Esophagus squamous epithelium (tissue), 5 donors: Measurements from ENCODE around the gene KIAA0319L. TPM values are rescaled to one million over a fixed set of nuclear protein-coding genes. Genes with fewer than 3 reads are reported as not detected.

Experiments used
- DNase-seq: peaks from one replicate; lab custom pipeline; 2025; lab: John Stamatoyannopoulos, UW
- H3K27ac ChIP-seq, 4 donors: fragments of 200-600 bp; sonication (generic); one replicate each; pipeline ENCODE4 v1.5.1; 2016 to 2019; ENCODE audit warnings: mild to moderate bottlenecking in 1 of 4
- H3K27me3 ChIP-seq, 4 donors: fragments of 200-600 bp; sonication (generic); 1 replicate in 3 of 4; 2 replicates in 1 of 4; pipeline versions ENCODE4 v1.5.1 to v1.6.0; 2017 to 2021; ENCODE audit warnings: antibody characterized with exemption in 1 of 4
- H3K36me3 ChIP-seq, 3 donors: fragments of 200-600 bp; sonication (generic); one replicate each; pipeline ENCODE4 v1.5.1; 2016 to 2019
- H3K4me1 ChIP-seq, 3 donors: fragments of 200-600 bp; sonication (generic); one replicate each; pipeline ENCODE4 v1.5.1; 2017 to 2019
- H3K4me3 ChIP-seq, 4 donors: fragments of 200-600 bp; sonication (generic); 1 replicate in 3 of 4; 2 replicates in 1 of 4; pipeline ENCODE4 v1.5.1; 2016 to 2019; ENCODE audit warnings: mild to moderate bottlenecking in 2 of 4, moderate library complexity in 1 of 4
- H3K9me3 ChIP-seq, 3 donors: fragments of 200-600 bp; sonication (generic); one replicate each; pipeline ENCODE4 v1.5.1; 2016 to 2019
- CTCF ChIP-seq, 6 experiments: fragments of 450-650 bp in 4 of 6; fragments of 200-600 bp in 2 of 6; sonication (generic) in 2 of 6; IDR thresholded peaks; one replicate each; pipeline ENCODE4 v1.5.1; 2016 to 2019; ENCODE audit warnings: antibody characterized with exemption in 6 of 6, mild to moderate bottlenecking in 4 of 6, moderate library complexity in 4 of 6
- POLR2A ChIP-seq, 4 donors: fragments of 450-650 bp; IDR thresholded peaks; one replicate each; pipeline ENCODE4 v1.6.1; 2017; ENCODE audit warnings: antibody characterized with exemption in 4 of 4, mild to moderate bottlenecking in 4 of 4, moderate library complexity in 3 of 4
- WGBS, 2 donors: methylation state at CpG; one replicate each; pipeline ENCODE4 v1.1.5; 2018; 5-methylcytosine and 5-hydroxymethylcytosine counted together
- intact Hi-C: fragments of 100-400 bp; cut with DNase I; formaldehyde crosslinking; loops from one replicate; pipeline ENCODE4 v1.15.0; 2022
- total RNA-seq, 4 donors: library from RNA; depleted of rRNA; stranded (reverse); fragments of >200 nt; gene quantifications; one replicate each; pipeline ENCODE4 v1.1.0, GENCODE V29; 2016
- donor health status: DM: yes; HTN: yes; CAD: no.

KIAA0319L gene
- total RNA-seq, 4 donors from 2014 or later: 24.8 to 53.4 (median 28.4) TPM

GRCh38 chr1:35539073-35539823, 18.0 kb downstream of the KIAA0319L start:
- H3K27ac ChIP-seq: peak overlapping the region in 3 of 4 donors; percentile 41 to 65 (median 53)
- H3K4me3 ChIP-seq: no peak overlapping the region
- intact Hi-C loops: no loop called here
- H3K9me3 ChIP-seq: no peaks in the 10 kb centered on the region
- H3K27me3 ChIP-seq: no peaks in the 10 kb centered on the region
- 28 to 38% methylated on average over 4 of the region's 6 CpGs for WGBS, 2 donors
- H3K36me3 ChIP-seq: peaks cover 0 to 19% (median 0%) of the 10 kb centered on the region in 3 donors
- TF ChIP-seq POLR2A (IDR thresholded peaks at IDR 0.05) (no peak), CTCF (IDR thresholded peaks at IDR 0.05) (no peak)
- H3K4me1 ChIP-seq: peaks cover 0 to 63% (median 33%) of the 10 kb centered on the region in 3 donors
- no peak for DNase-seq

GRCh38 chr1:35537806-35538205, 19.4 kb downstream of the KIAA0319L start:
- Histone ChIP-seq H3K4me3 (no peak overlapping the region), H3K36me3 (peaks cover 0 to 32% (median 0%) of the 10 kb centered on the region in 3 donors), H3K27me3 (no peaks in the 10 kb centered on the region), H3K27ac (no peak overlapping the region), H3K4me1 (peaks cover 0 to 63% (median 33%) of the 10 kb centered on the region in 3 donors), H3K9me3 (no peaks in the 10 kb centered on the region)
- 83 to 93% methylated on average over 1 of the region's 1 CpG for WGBS, 2 donors
- intact Hi-C loops: no loop called here
- DNase-seq: no peak
- TF ChIP-seq POLR2A (IDR thresholded peaks at IDR 0.05): no peak
- no peak for TF ChIP-seq CTCF (IDR thresholded peaks at IDR 0.05)

GRCh38 chr1:35536556-35537162, 20.5 kb downstream of the KIAA0319L start:
- intact Hi-C loops: no loop called here
- H3K4me3 ChIP-seq: no peak overlapping the region
- no peak for DNase-seq
- H3K4me1 ChIP-seq: peaks cover 0 to 52% (median 33%) of the 10 kb centered on the region in 3 donors
- no peaks in the 10 kb centered on the region for H3K27me3 ChIP-seq
- 83 to 91% methylated on average over 2 of the region's 2 CpGs for WGBS, 2 donors
- TF ChIP-seq CTCF (IDR thresholded peaks at IDR 0.05) (no peak), POLR2A (IDR thresholded peaks at IDR 0.05) (no peak)
- no peak overlapping the region for H3K27ac ChIP-seq
- H3K9me3 ChIP-seq: no peaks in the 10 kb centered on the region
- H3K36me3 ChIP-seq: peaks cover 0 to 34% (median 0%) of the 10 kb centered on the region in 3 donors

GRCh38 chr1:35535243-35535642, 22.0 kb downstream of the KIAA0319L start:
- Histone ChIP-seq H3K27me3 (no peaks in the 10 kb centered on the region), H3K4me1 (peaks cover 0 to 38% (median 28%) of the 10 kb centered on the region in 3 donors), H3K9me3 (no peaks in the 10 kb centered on the region), H3K27ac (no peak overlapping the region), H3K4me3 (no peak overlapping the region), H3K36me3 (peaks cover 0 to 39% (median 8%) of the 10 kb centered on the region in 3 donors)
- TF ChIP-seq POLR2A (IDR thresholded peaks at IDR 0.05) (no peak), CTCF (IDR thresholded peaks at IDR 0.05) (no peak)
- DNase-seq: no peak
- intact Hi-C loops: no loop called here

GRCh38 chr1:35533586-35533985, 23.6 kb downstream of the KIAA0319L start:
- Histone ChIP-seq H3K27me3 (no peaks in the 10 kb centered on the region), H3K4me1 (peaks cover 0 to 22% (median 12%) of the 10 kb centered on the region in 3 donors), H3K4me3 (no peak overlapping the region), H3K9me3 (no peaks in the 10 kb centered on the region), H3K36me3 (peaks cover 0 to 44% (median 8%) of the 10 kb centered on the region in 3 donors), H3K27ac (no peak overlapping the region)
- TF ChIP-seq CTCF (IDR thresholded peaks at IDR 0.05): no peak
- TF ChIP-seq POLR2A (IDR thresholded peaks at IDR 0.05): no peak
- DNase-seq: no peak
- 21 to 43% methylated on average over 1 of the region's 1 CpG for WGBS, 2 donors
- intact Hi-C loops: no loop called here
